ENCODE measurements around the gene RASA3.

RASA3 gene

GRCh38 chr13:114017028-114017630 is 115.3 kb downstream of the RASA3 start:
- Mint-ChIP-seq H3K27ac (no peak overlapping the region), H3K4me1 (ENCODE audit: low read depth) (no peaks in the 10 kb centered on the region), H3K4me3 (no peak overlapping the region), H3K36me3 (ENCODE audit: low read depth) (peaks cover 24% of the 10 kb centered on the region), H3K9me3 (no peaks in the 10 kb centered on the region), H3K27me3 (ENCODE audit: low read depth) (no peaks in the 10 kb centered on the region)
- DNase-seq (ENCODE audit: low spot score) = no peak

- H3K27ac Mint-ChIP-seq = no peak overlapping the region
- no peaks in the 10 kb centered on the region for H3K27me3 Mint-ChIP-seq (ENCODE audit: low read depth)
- no peak overlapping the region for H3K4me3 Mint-ChIP-seq
- peaks cover 22% of the 10 kb centered on the region for H3K36me3 Mint-ChIP-seq (ENCODE audit: low read depth)
- no peaks in the 10 kb centered on the region for H3K4me1 Mint-ChIP-seq (ENCODE audit: low read depth)
- no peaks in the 10 kb centered on the region for H3K9me3 Mint-ChIP-seq
- DNase-seq (ENCODE audit: low spot score) = no peak
These were observed 115.9 kb downstream of the RASA3 start for GRCh38 chr13:114016321-114017027.

GRCh38 chr13:114015969-114016295 is 116.5 kb downstream of the RASA3 start:
- no peaks in the 10 kb centered on the region for H3K9me3 Mint-ChIP-seq
- H3K36me3 Mint-ChIP-seq (ENCODE audit: low read depth) = peaks cover 23% of the 10 kb centered on the region
- peaks cover 3% of the 10 kb centered on the region for H3K4me1 Mint-ChIP-seq (ENCODE audit: low read depth)
- no peaks in the 10 kb centered on the region for H3K27me3 Mint-ChIP-seq (ENCODE audit: low read depth)
- no peak for DNase-seq (ENCODE audit: low spot score)
- H3K27ac Mint-ChIP-seq = no peak overlapping the region
- H3K4me3 Mint-ChIP-seq = no peak overlapping the region

- H3K36me3 Mint-ChIP-seq (ENCODE audit: low read depth) = peaks cover 19% of the 10 kb centered on the region
These were observed 117.1 kb downstream of the RASA3 start for GRCh38 chr13:114015111-114015968.

GRCh38 chr13:114013952-114014629 is 118.3 kb downstream of the RASA3 start:
- Mint-ChIP-seq H3K27ac (no peak overlapping the region), H3K9me3 (no peaks in the 10 kb centered on the region)

More at GRCh38 chr13:114015111-114015968, 117.1 kb downstream of the RASA3 start:
- Mint-ChIP-seq H3K9me3 (no peaks in the 10 kb centered on the region), H3K4me3 (no peak overlapping the region), H3K27ac (peak overlapping the region; percentile 60), H3K27me3 (ENCODE audit: low read depth) (no peaks in the 10 kb centered on the region), H3K4me1 (ENCODE audit: low read depth) (peaks cover 6% of the 10 kb centered on the region)
- DNase-seq (ENCODE audit: low spot score) = no peak

GRCh38 chr13:114013336-114013735 is 119.1 kb downstream of the RASA3 start:
- H3K4me3 Mint-ChIP-seq = no peak overlapping the region
- no peaks in the 10 kb centered on the region for H3K27me3 Mint-ChIP-seq (ENCODE audit: low read depth)
- H3K27ac Mint-ChIP-seq = no peak overlapping the region
- H3K9me3 Mint-ChIP-seq = no peaks in the 10 kb centered on the region
- H3K36me3 Mint-ChIP-seq (ENCODE audit: low read depth) = peaks cover 21% of the 10 kb centered on the region
- H3K4me1 Mint-ChIP-seq (ENCODE audit: low read depth) = peaks cover 6% of the 10 kb centered on the region
- no peak for DNase-seq (ENCODE audit: low spot score)

More at GRCh38 chr13:114013952-114014629, 118.3 kb downstream of the RASA3 start:
- H3K4me1 Mint-ChIP-seq (ENCODE audit: low read depth) = peaks cover 6% of the 10 kb centered on the region
- no peak for DNase-seq (ENCODE audit: low spot score)
- H3K4me3 Mint-ChIP-seq = no peak overlapping the region
- H3K36me3 Mint-ChIP-seq (ENCODE audit: low read depth) = peaks cover 19% of the 10 kb centered on the region
- H3K27me3 Mint-ChIP-seq (ENCODE audit: low read depth) = no peaks in the 10 kb centered on the region

- no peak for DNase-seq (ENCODE audit: low spot score)
- Mint-ChIP-seq H3K36me3 (ENCODE audit: low read depth) (peaks cover 21% of the 10 kb centered on the region), H3K27ac (no peak overlapping the region), H3K4me3 (no peak overlapping the region), H3K4me1 (ENCODE audit: low read depth) (peaks cover 6% of the 10 kb centered on the region), H3K27me3 (ENCODE audit: low read depth) (no peaks in the 10 kb centered on the region), H3K9me3 (no peaks in the 10 kb centered on the region)
These were observed 119.5 kb downstream of the RASA3 start for GRCh38 chr13:114012921-114013320.

- H3K27ac Mint-ChIP-seq = no peak overlapping the region
- DNase-seq (ENCODE audit: low spot score) = no peak
- peaks cover 6% of the 10 kb centered on the region for H3K4me1 Mint-ChIP-seq (ENCODE audit: low read depth)
- no peaks in the 10 kb centered on the region for H3K27me3 Mint-ChIP-seq (ENCODE audit: low read depth)
- H3K9me3 Mint-ChIP-seq = no peaks in the 10 kb centered on the region
- no peak overlapping the region for H3K4me3 Mint-ChIP-seq
- H3K36me3 Mint-ChIP-seq (ENCODE audit: low read depth) = peaks cover 21% of the 10 kb centered on the region
These were observed 120.3 kb downstream of the RASA3 start for GRCh38 chr13:114012141-114012540.

GRCh38 chr13:114011226-114011625 is 121.2 kb downstream of the RASA3 start:
- Mint-ChIP-seq H3K36me3 (ENCODE audit: low read depth) (peaks cover 18% of the 10 kb centered on the region), H3K4me1 (ENCODE audit: low read depth) (peaks cover 6% of the 10 kb centered on the region), H3K4me3 (no peak overlapping the region), H3K9me3 (no peaks in the 10 kb centered on the region), H3K27me3 (ENCODE audit: low read depth) (no peaks in the 10 kb centered on the region), H3K27ac (peak overlapping the region; percentile 7)
- no peak for DNase-seq (ENCODE audit: low spot score)

- H3K36me3 Mint-ChIP-seq (ENCODE audit: low read depth) = peaks cover 15% of the 10 kb centered on the region
- no peaks in the 10 kb centered on the region for H3K27me3 Mint-ChIP-seq (ENCODE audit: low read depth)
- H3K4me1 Mint-ChIP-seq (ENCODE audit: low read depth) = peaks cover 6% of the 10 kb centered on the region
- no peak for DNase-seq (ENCODE audit: low spot score)
- H3K4me3 Mint-ChIP-seq = no peak overlapping the region
- no peak overlapping the region for H3K27ac Mint-ChIP-seq
- no peaks in the 10 kb centered on the region for H3K9me3 Mint-ChIP-seq
These were observed 121.9 kb downstream of the RASA3 start for GRCh38 chr13:114010401-114011101.

GRCh38 chr13:114009590-114010400 is 122.6 kb downstream of the RASA3 start:
- H3K4me3 Mint-ChIP-seq = no peak overlapping the region
- H3K27me3 Mint-ChIP-seq (ENCODE audit: low read depth) = no peaks in the 10 kb centered on the region
- no peaks in the 10 kb centered on the region for H3K9me3 Mint-ChIP-seq
- H3K4me1 Mint-ChIP-seq (ENCODE audit: low read depth) = peaks cover 6% of the 10 kb centered on the region
- peaks cover 10% of the 10 kb centered on the region for H3K36me3 Mint-ChIP-seq (ENCODE audit: low read depth)
- H3K27ac Mint-ChIP-seq = no peak overlapping the region
- no peak for DNase-seq (ENCODE audit: low spot score)

GRCh38 chr13:114008964-114009589 is 123.3 kb downstream of the RASA3 start:
- no peak overlapping the region for H3K27ac Mint-ChIP-seq
- DNase-seq (ENCODE audit: low spot score) = no peak
- H3K4me3 Mint-ChIP-seq = no peak overlapping the region
- H3K9me3 Mint-ChIP-seq = no peaks in the 10 kb centered on the region
- peaks cover 10% of the 10 kb centered on the region for H3K36me3 Mint-ChIP-seq (ENCODE audit: low read depth)
- H3K4me1 Mint-ChIP-seq (ENCODE audit: low read depth) = peaks cover 6% of the 10 kb centered on the region
- H3K27me3 Mint-ChIP-seq (ENCODE audit: low read depth) = no peaks in the 10 kb centered on the region

Data from T-helper 2 cell treated with Interferon-gamma antibody and Interleukin-4, amounts not matched to agents 5 μg/mL and 100 μg/mL, for 36 hours (primary cell).